ENCODE results near the gene SCAMP3. TPM values are rescaled to one million over a fixed set of nuclear protein-coding genes. Genes with fewer than 3 reads are reported as not detected.

Gene SCAMP3
- total and polyA plus RNA-seq, 2 experiments from 2014 or later, result 50.5 to 52.5 TPM

GRCh38 chr1:155301342-155301841, 39.2 kb upstream of the SCAMP3 start, which contains the start of gene PKLR (continued):
- no peak for TF ChIP-seq POLR2AphosphoS5 (IDR thresholded peaks at IDR 0.05; ENCODE audit: low read depth)
- TF ChIP-seq CTCF (conservative IDR thresholded peaks at IDR 0.05; ENCODE audit: low read depth in 2 of 2), result no peak
- TF ChIP-seq ZNF114 (CRISPR knock-in tag; IDR thresholded peaks at IDR 0.05), result no peak
- no peak for TF ChIP-seq ZNF331 (CRISPR knock-in tag; IDR thresholded peaks at IDR 0.05; ENCODE audit: low read depth)
- TF ChIP-seq CREB1 (CRISPR knock-in tag; IDR thresholded peaks at IDR 0.05; ENCODE audit: low read depth), result no peak
- TF ChIP-seq NANOG (IDR thresholded peaks at IDR 0.05; ENCODE audit: borderline replicate concordance), result no peak
- TF ChIP-seq REST (IDR thresholded peaks at IDR 0.05; ENCODE audit: unreplicated experiment), result no peak
- no peak for TF ChIP-seq EZH2 (IDR thresholded peaks at IDR 0.05; ENCODE audit: low read depth, unreplicated experiment)
- TF ChIP-seq STAT1 (IDR thresholded peaks at IDR 0.05; ENCODE audit: unreplicated experiment), result no peak
- TF ChIP-seq JUNB (IDR thresholded peaks at IDR 0.05; ENCODE audit: unreplicated experiment), result no peak
- no peak for TF ChIP-seq ETS1 (IDR thresholded peaks at IDR 0.05)

GRCh38 chr1:155300553-155301329, 38.6 kb upstream of the SCAMP3 start:
- peaks cover 16% of the 10 kb centered on the region for H3K4me1 ChIP-seq (ENCODE audit: insufficient read depth)
- no peak overlapping the region for H3K27ac ChIP-seq (ENCODE audit: low read depth)
- peaks cover 16% of the 10 kb centered on the region for H3K27me3 Mint-ChIP-seq (ENCODE audit: insufficient read depth, low read depth, poor library complexity)
- DNase-seq (ENCODE audit: low spot score), result no peak
- no peak overlapping the region for H2AFZ ChIP-seq
- H3K4me2 ChIP-seq, result no peak overlapping the region
- H3K36me3 Mint-ChIP-seq (ENCODE audit: low read depth), result no peaks in the 10 kb centered on the region; the same call in 2 of the 3 replicates
- no peaks in the 10 kb centered on the region for H3K9me2 ChIP-seq (ENCODE audit: insufficient read depth)
- H3K4me3 Mint-ChIP-seq, result no peak overlapping the region
- H3K27ac Mint-ChIP-seq, result no peak overlapping the region
- no peaks in the 10 kb centered on the region for H3K36me3 ChIP-seq (ENCODE audit: insufficient read depth)
- peaks cover 25% of the 10 kb centered on the region for H3K4me1 Mint-ChIP-seq
- peaks cover 7% of the 10 kb centered on the region for H3K27me3 ChIP-seq (ENCODE audit: insufficient read depth)
- H3K9me3 Mint-ChIP-seq, result no peaks in the 10 kb centered on the region
- no peaks in the 10 kb centered on the region for H3K79me2 ChIP-seq (replicated peaks; ENCODE audit: insufficient read depth)
- no peaks in the 10 kb centered on the region for H4K20me1 ChIP-seq (replicated peaks; ENCODE audit: insufficient read depth)
- no peak for ATAC-seq
- H3K4me3 ChIP-seq, result no peak overlapping the region
- 0 out of 2 replicates have a peak, but pooled peaks cover 8% of the 10 kb centered on the region for H3F3A ChIP-seq (replicated peaks; ENCODE audit: low read depth)
- TF ChIP-seq STAT1 (IDR thresholded peaks at IDR 0.05; ENCODE audit: unreplicated experiment) (no peak), ZNF114 (CRISPR knock-in tag; IDR thresholded peaks at IDR 0.05) (no peak), EZH2phosphoT487 (IDR thresholded peaks at IDR 0.05; ENCODE audit: unreplicated experiment) (no peak), ZNF331 (CRISPR knock-in tag; IDR thresholded peaks at IDR 0.05; ENCODE audit: low read depth) (no peak), REST (IDR thresholded peaks at IDR 0.05; ENCODE audit: unreplicated experiment) (no peak), EZH2 (IDR thresholded peaks at IDR 0.05; ENCODE audit: low read depth, unreplicated experiment) (no peak), ETS1 (IDR thresholded peaks at IDR 0.05) (no peak)
